HG03460 (cell line): ENCODE measurements around the gene CENPVL2.
"Not testable (repeated sequence)": the region's sequence is repeated elsewhere in the genome, so short reads cannot be mapped to it uniquely, and the experiment has no call there.

Source experiments
- ATAC-seq: cut with Tn5 transposase; IDR thresholded peaks from one replicate; pipeline ENCODE4 v1.9.1; 2021; ENCODE audit not compliant: unreplicated experiment

CENPVL2 gene

DNA sequence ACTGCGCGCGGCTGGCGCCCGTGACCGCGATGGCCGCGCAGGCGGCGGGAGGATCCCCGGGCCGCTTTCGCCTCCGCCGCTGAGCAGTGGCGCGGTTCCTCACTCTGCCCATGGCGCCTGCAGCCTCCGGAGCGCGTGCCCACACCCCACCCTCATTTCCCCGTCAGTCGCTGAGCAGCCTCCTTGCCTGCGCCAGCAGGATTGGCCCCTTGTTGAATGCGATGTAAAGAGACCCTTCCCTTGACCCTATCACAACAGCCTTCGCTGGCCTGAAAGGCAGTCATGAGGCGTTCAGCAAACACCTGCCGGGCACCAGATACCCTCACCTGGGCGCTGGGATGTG lies at the start of gene CENPVL2:
Gene CENPVL2, minus strand, starts transcription at position 112 of the 343 bp plus-strand sequence. Its CDS starts 0 bp downstream, at position 112.
- not testable (repeated sequence) for ATAC-seq

DNA sequence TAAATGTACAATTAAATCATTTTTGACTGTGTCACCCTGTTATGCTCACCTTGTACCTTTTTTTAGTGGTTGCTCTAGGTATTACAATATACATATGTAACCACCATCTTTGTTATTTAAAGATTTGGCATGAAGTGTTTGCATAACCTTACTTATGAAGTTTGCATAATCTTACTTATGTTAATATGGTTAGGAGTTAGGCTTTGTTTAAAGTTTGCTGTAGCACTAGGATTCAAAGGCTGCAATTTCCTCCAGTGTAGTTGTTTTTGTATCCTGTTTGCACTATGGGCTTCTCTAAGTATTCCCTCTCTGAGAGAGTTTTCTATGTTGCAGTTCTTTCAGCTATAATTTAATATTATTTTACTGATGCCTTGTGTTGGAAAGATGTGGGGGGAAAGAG lies 45.6 kb upstream of the CENPVL2 start:
- no peak for ATAC-seq

GRCh38 chrX:51712943-51713647 lies 30.5 kb upstream of the CENPVL2 start:
- not testable (repeated sequence) for ATAC-seq

- not testable (repeated sequence) for ATAC-seq
These were observed 27.9 kb upstream of the CENPVL2 start, which contains the start of gene CENPVL1 for GRCh38 chrX:51710277-51711164. Gene CENPVL1, plus strand, starts transcription at chrX:51710512. Its CDS starts 0 bp downstream, at chrX:51710512.

- no peak for ATAC-seq
These were observed 14.8 kb upstream of the CENPVL2 start for GRCh38 chrX:51697397-51697796.

DNA sequence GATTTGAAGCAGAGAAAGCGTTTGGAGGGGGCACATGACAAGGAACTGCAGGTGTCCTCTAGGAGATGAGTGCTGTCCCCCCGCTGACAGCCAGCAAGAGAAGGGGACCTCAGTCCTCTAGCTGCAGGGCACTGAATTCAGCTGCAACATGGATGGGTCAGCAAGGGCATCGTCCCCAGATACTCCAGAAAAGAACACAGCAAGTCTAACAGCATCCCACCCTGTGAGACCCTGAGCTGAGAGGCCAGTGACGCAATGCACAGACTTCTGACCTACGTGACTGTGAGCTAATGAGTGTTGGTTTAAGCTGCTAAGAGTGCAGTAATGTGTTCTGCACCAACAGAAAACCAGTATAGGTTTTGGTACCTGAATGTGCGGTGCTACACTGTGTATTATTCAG lies 11.6 kb upstream of the CENPVL2 start:
- ATAC-seq = no peak

DNA sequence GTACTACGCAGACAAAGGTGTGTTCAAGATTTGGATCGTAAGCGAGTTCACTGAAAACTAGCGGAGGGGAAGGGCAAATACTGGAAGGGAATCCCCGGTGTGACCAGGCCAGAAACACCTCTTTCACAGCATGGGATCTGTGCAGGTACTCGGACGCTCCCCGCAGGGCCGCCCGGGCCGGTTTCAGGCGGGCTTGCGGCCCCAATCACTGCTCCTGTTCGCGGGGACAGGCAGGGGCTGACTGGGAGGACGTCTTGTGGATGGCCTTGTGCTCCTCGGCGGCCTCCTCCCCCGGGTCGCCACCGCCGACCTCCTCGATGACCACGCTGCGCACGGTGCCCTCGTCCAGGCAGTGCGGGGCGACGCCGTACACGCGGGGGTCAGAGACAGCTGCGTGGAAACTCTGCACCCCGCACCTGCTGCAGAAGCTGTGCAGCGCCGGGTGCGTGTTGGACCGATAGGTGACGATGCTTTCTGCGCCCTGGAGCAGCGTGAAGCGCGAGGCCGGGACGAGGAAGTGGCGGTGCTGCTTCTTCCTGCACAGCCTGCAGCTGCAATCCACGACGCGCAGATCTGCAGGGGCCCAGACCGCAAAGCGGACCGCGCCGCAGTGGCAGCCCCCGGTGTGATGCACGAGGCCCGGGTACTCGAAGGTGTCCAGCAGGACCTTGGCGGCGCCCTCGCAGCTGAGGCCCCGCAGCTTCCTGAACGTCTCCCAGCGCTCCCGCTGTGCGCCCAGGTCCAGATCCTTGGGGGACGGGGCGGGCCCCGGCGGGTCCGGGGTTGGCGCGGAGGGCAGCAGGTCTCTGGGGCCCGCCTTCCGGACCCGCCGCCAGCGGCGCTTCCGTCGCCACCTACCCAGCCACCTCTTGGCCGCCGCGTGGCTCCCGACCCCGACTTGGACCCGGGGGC lies 567 bp downstream of the CENPVL2 start:
- ATAC-seq = not testable (repeated sequence)

DNA sequence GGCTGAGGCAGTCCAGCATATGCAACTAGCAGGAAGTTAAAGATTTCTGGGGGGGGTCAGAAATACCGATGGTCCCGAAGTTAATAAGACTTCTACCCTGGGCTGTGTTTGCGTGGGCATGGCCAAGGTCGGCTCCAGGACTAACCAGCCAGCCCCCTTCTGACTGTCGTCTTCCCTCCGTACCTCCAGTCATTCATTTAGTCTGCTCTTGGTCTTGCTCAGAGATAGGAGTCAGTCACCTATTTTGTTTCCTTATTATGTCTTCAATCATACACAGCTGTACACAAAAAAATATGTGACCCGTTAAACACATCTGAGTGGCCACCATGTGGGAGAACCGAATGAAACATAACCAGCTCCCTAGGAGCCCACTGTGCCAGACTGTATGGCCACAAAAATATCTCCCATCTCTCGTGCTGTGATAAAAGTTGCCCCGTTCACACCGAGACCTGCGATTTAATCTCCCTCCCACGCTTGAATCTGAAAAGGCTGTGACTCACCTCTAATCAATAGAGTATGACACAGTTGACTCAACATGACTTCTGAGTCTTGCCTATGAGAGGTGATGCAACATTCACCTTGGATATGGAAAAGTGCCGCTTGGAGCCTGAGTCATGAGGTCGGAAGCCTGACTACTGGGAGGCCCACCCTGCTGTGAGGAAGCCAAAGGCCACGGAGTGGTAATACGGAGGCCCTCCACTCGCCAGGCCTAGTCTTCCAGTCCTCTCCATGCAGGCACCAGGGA lies 2.8 kb downstream of the CENPVL2 start:
- ATAC-seq = not testable (repeated sequence)

GRCh38 chrX:51665981-51666380 lies 16.6 kb downstream of the CENPVL2 start:
- no peak for ATAC-seq

DNA sequence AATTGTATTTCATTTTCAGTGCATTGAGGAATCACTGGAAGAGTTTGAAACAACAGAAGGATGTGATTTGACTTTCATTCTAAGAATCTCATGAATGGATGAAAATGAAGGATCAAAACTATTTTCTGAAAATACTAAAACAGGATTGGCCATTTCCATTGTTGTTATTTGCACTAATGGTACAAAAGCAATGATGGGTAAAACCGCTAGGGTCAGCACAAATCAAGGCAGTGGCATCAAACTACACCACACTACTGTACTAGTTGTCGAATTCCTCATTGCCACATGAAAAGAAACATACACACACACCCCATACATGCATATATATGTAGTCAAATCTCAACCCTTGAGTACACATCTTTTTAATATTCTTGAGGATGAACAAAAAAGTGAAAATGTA lies 39.3 kb downstream of the CENPVL2 start:
- no peak for ATAC-seq

DNA sequence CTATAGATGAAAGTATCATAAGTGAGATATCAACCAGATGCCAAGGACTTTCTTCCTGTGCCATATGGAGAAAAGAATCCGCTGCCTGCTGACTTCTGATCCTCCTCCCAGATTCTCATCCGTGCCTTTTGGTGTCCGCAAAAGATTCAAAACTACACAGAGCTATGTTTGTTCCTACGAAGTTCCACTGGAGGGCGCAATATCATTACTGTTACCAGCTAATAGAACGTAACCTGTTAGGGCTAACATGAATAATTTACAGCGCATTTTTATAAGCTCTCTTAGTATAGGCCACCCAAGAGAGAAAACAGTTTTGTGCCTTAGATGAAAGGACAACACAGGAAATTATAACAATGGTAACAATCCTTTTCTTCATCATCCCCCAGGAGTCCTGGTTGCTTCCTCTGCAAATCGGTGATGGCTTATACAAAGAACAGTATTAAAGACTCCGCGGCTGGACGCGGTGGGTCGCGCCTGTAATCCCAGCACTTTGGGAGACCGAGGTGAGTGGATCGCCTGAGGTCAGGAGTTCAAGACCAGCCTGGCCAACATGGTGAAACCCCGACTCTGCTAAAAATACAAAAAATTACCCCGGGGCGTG lies 41.1 kb downstream of the CENPVL2 start:
- no peak for ATAC-seq

DNA sequence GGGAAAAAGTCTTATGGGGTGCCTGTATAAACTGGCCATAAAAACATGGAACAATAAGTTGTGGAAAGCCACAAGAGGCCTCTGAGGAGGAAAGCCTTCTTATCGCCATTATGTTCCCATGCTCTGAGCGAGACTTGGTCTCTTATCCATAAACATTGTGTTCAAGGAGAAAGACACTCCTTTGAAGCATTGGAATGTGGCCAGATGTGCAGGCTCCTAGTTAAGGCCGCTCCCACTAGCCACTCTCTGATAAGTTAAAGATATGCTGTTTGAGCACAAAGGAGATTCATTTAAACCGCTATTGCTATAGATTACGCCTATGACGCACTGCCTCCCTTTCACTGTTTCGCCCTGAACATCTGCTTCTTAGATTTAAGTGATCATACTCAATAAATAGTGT lies 46.1 kb downstream of the CENPVL2 start:
- ATAC-seq = not testable (repeated sequence)
